GM18499 (cell line): Measurements from ENCODE around the gene GP9.

Experiments used
- ATAC-seq: cut with Tn5 transposase; IDR thresholded peaks from one replicate; pipeline ENCODE4 v1.9.1; 2021; ENCODE audit warnings: moderate number of reproducible peaks; ENCODE audit not compliant: insufficient read depth, unreplicated experiment

GP9 gene

GRCh38 chr3:129046037-129046731, 14.4 kb upstream of the GP9 start:
- ATAC-seq: no peak

- no peak for ATAC-seq
Measured at GRCh38 chr3:129046732-129047552, 13.6 kb upstream of the GP9 start.

GRCh38 chr3:129047553-129047839, 13.1 kb upstream of the GP9 start:
- ATAC-seq: no peak

GRCh38 chr3:129050556-129051295, 9.9 kb upstream of the GP9 start:
- ATAC-seq: no peak

- no peak for ATAC-seq
Measured at GRCh38 chr3:129051871-129052340, 8.7 kb upstream of the GP9 start.

GRCh38 chr3:129052675-129053074, 7.9 kb upstream of the GP9 start:
- no peak for ATAC-seq

GRCh38 chr3:129054605-129055104, 5.9 kb upstream of the GP9 start:
- no peak for ATAC-seq

GRCh38 chr3:129056451-129057173, 4.0 kb upstream of the GP9 start:
- no peak for ATAC-seq

GRCh38 chr3:129057249-129057648, 3.3 kb upstream of the GP9 start:
- ATAC-seq: no peak

- no peak for ATAC-seq
Measured at GRCh38 chr3:129058441-129059200, 2.0 kb upstream of the GP9 start.

- ATAC-seq: no peak
Measured at GRCh38 chr3:129059311-129059958, 1.1 kb upstream of the GP9 start.

- ATAC-seq: no peak
Measured at GRCh38 chr3:129061023-129061887, 676 bp downstream of the GP9 start.

GRCh38 chr3:129061888-129062834, 1.6 kb downstream of the GP9 start:
- no peak for ATAC-seq

- no peak for ATAC-seq
Measured at GRCh38 chr3:129063091-129063640, 2.6 kb downstream of the GP9 start.

- ATAC-seq: no peak
Measured at GRCh38 chr3:129063841-129064482, 3.4 kb downstream of the GP9 start.

- no peak for ATAC-seq
Measured at GRCh38 chr3:129065016-129065719, 4.6 kb downstream of the GP9 start.
